GM12878 (cell line): ENCODE measurements around the gene UPP2.

Experiments used
- EP300 ChIP-seq, 2 experiments: fragments of 150-350 bp in 1 of 2; IDR thresholded peaks; 2 replicates each; pipeline ENCODE4 v1.6.1; 2011 to 2012; ENCODE audit warnings: low read depth in 2 of 2, low read length in 2 of 2, borderline replicate concordance in 1 of 2, improper control_type of control experiment in 1 of 2, inconsistent platforms in 1 of 2; ENCODE audit not compliant: control insufficient read depth in 1 of 2
- MYC ChIP-seq: IDR thresholded peaks from 2 replicates; pipeline ENCODE4 v1.6.1; 2011; ENCODE audit warnings: mild to moderate bottlenecking, low read length, moderate library complexity, inconsistent platforms; ENCODE audit not compliant: insufficient read depth, insufficient replicate concordance, insufficient read length, severe bottlenecking

DNA sequence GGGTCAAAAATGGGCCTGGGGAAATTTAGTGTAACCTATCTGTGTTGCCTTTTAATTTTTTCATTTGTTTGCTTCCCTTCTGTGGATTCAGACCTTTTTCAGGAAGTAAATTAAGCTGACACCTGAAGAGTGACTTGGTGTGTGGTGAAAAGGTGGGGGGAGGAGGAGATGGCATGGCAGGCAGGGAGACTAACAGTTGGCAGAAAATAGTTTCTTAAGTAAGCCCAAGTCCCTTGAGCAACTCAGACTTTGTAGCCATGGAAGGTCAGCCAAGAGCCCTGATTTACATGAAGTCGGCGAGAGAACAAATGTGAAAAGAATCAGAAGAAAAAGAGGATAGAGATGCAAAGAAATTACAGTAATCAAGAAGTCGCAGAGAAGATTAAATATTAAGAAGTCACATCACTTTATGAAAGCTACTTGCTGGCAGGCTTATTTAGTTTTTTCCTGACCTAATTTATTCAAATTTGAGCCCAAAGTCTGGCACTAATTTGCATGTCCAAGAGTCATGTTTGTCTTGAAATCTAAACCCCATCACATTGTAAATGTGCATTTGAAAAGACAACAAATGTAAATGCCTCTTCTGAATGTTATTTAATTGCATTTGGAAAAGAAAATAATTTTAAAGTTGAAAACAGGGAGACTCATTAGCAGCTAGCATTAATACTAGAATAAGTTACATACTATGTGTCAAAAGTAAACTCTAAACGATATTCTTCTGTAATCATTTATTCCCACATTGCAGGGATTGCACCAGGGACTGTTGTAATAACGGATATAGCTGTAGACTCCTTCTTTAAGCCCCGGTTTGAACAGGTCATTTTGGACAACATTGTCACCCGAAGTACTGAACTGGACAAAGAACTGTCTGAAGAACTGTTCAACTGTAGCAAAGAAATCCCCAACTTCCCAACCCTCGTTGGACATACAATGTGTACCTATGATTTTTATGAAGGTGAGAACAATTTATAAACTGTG, 19.3 kb downstream of the UPP2 start:
- TF ChIP-seq EP300 (IDR thresholded peaks at IDR 0.05; ENCODE audit: borderline replicate concordance in 1 of 2, control insufficient read depth in 1 of 2, low read depth in 2 of 2, low read length in 2 of 2) (no peak), MYC (no peak)
